Measurements from ENCODE around the gene MYO1H. TPM values are rescaled to one million over a fixed set of nuclear protein-coding genes. Genes with fewer than 3 reads are reported as not detected.

The MYO1H gene, protein sequence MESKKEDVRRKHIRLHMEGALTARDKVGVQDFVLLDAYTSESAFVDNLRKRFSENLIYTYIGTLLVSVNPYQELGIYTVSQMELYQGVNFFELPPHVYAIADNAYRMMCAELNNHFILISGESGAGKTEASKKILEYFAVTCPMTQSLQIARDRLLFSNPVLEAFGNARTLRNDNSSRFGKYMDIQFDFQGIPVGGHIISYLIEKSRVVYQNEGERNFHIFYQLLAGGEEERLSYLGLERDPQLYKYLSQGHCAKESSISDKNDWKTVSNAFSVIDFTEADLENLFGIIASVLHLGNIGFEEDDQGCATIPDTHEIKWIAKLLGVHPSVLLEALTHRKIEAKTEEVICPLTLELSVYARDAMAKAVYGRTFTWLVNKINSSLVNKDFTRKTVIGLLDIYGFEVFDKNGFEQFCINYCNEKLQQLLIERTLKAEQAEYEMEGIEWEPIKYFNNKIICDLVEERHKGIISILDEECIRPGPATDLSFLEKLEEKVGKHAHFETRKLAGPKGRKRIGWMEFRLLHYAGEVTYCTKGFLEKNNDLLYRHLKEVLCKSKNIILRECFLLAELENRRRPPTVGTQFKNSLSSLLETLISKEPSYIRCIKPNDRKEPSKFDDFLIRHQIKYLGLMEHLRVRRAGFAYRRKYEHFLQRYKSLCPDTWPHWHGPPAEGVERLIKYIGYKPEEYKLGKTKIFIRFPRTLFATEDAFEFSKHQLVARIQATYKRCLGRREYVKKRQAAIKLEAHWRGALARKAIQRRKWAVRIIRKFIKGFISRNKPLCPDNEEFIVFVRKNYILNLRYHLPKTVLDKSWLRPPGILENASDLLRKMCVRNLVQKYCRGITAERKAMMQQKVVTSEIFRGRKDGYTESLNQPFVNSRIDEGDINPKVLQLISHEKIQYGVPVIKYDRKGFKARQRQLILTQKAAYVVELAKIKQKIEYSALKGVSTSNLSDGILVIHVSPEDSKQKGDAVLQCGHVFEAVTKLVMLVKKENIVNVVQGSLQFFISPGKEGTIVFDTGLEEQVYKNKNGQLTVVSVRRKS
- total RNA-seq = 0.76 and 1.2 TPM in 2 replicates

DNA sequence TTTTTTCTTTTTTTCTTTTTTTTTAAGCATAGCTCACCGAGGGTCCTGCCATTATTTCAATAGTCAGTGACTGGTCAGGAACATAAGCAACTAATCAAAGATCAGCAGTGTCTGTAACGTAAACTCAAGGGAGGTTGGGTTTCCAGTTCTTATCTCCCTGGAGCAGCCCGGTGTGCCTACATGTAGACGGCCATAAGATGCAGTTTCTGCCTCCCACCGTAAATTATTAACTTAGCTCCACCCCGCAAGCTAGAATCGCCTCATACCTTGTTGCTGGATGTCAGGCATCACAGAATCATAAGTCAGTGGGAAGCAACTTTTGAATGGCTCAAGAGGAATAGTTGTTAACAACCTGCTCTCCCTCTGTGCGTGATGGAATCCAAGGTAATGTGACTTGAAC, at the start of gene MYO1H:
TSS of gene MYO1H (plus strand) at position 312 of the 400 bp plus-strand sequence. CDS start at position 373, 61 bp downstream.

DNA sequence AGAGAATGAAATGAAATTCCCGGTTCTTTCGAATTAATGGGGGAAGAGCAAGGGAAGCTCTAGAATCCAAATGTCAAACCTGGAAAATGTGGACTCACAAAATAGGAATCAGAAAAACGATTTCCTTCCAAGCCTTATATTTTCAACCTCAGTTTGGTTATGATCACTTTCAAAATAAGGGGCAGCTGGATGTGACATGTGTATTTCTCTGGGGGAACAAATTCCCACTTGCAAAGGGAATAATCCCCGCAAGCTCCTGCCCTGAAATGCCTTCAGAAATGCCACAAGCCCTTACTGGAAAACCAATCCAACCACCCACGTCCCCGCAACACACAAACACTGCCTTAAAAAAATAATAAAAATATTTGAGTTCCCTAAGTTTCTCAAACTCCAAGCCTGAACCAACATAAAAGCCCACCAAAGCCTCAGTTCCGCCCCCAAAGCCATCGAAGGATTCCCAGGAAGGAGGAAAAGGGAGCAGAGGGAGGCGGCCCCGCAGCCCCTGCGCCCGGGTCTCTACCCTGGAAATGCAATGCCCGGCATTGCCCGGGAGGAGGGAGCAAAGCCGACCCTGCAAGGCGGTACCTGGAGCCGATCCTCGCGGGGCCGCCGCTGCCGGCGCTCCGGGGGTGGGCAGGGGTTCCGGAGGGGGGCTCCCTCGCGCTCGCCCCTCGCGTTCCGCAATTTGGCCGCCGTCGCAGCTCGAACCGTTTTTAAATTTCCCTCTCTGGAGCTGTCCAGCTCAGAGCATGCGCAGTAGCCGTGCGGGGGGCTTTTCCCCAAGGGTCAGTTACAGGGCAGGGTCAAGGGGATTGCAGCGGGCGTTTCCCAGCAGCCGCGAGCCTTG, 38.9 kb upstream of the MYO1H start, which contains the start of gene FOXN4:
TSS of gene FOXN4 (minus strand) at position 751 of the 847 bp plus-strand sequence. CDS start 963 bp downstream, outside the sequence.

DNA sequence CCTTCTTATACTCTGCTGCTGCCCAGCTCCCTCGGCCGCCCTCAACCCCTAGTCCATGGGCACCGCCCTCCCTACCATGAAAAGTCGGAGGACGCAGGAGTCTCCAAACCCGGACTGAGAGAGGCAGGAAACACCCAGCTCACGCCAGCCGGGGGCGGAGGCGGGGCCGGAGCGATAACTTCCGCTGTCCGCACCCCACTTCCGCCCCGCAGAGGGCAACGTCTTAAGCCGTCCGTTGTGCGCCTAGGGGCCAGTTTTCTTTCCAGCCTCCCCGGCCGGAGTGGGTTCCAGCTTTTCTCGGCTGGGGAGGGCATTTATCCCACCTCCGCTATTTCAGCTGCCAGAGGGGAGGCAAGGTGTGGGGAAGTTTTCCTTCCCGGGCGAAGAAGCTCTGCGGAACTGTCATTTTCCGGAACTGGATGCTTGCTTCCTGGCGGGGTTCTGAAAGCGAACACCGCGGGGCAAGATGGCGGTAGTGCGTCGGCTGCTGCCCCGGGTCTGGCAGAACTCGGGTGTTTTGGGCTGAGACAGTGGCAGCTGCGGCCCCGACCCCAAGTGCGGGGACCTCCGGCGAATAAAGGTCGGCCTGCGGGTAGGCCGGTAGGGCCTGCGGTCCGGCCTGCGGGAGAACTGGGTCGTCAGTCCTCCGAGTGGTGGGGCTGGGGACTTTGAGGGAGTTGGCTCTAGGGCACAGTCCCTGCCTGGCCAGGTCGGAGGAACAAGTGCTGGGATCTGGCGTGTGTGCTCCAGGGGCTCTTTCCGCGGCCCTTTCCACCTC, 129.7 kb downstream of the MYO1H start, which contains the start of the genes KCTD10 and UBE3B:
TSS of gene KCTD10 (minus strand) at position 116 of the 778 bp plus-strand sequence. CDS start at position 78, 38 bp downstream.
TSS of gene UBE3B (plus strand) at position 450 of the 778 bp plus-strand sequence. CDS start 5,918 bp downstream, outside the sequence.

Other genes with a start within 250 kb of the MYO1H start
- gene ACACB, start 231.3 kb upstream of the MYO1H start, total RNA-seq = 7.9 and 12.6 TPM in 2 replicates
- gene FOXN4, start 38.6 kb upstream of the MYO1H start, total RNA-seq = not detected in 2 replicates
- 46.3 and 81.4 TPM in 2 replicates for gene KCTD10, start 129.4 kb downstream of the MYO1H start, total RNA-seq
- 56.9 and 62.9 TPM in 2 replicates for gene UBE3B, start 129.7 kb downstream of the MYO1H start, total RNA-seq
- 10.6 and 25.6 TPM in 2 replicates for gene MMAB, start 225.6 kb downstream of the MYO1H start, total RNA-seq
- gene MVK, start 225.9 kb downstream of the MYO1H start, total RNA-seq = 7.9 and 32.0 TPM in 2 replicates